H1 (cell line): Measurements from ENCODE around the gene MEA1. TPM values are rescaled to one million over a fixed set of nuclear protein-coding genes. Genes with fewer than 3 reads are reported as not detected.

Source experiments
- RXRA ChIP-seq: IDR thresholded peaks from 2 replicates; pipeline ENCODE4 v1.6.1; 2011; ENCODE audit warnings: low read depth, mild to moderate bottlenecking, low read length, moderate library complexity; ENCODE audit not compliant: insufficient read depth
- SAP30 ChIP-seq: fragments of 300-600 bp; sonication (generic); IDR thresholded peaks from 2 replicates; pipeline ENCODE4 v1.7.1; 2012; ENCODE audit warnings: low read length, moderate library complexity, mild to moderate bottlenecking, inconsistent platforms; ENCODE audit not compliant: insufficient read depth, insufficient replicate concordance
- polyA plus RNA-seq, 7 experiments: library from polyadenylated mRNA; depleted of rRNA in 3 of 7; stranded (reverse) in 5 of 7; unstranded in 2 of 7; fragments of >200 nt in 5 of 7; fragments of 200-250 nt in 2 of 7; gene quantifications; 1 replicate in 5 of 7; 2 replicates in 1 of 7; 4 replicates in 1 of 7; pipeline versions ENCODE4 v1.2.1 to v1.2.3, GENCODE V29; 2011 to 2013; ENCODE audit warnings: missing spikeins in 2 of 7, mixed read lengths in 2 of 7
- total RNA-seq: library from RNA; stranded (reverse); fragmentation: NEBNext Ultra II Directional; extraction: Animal tissue kit (Norgen Biotek cat#: 25700); gene quantifications from 2 replicates; pipeline ENCODE4 v1.2.1, GENCODE V29; 2021

MEA1 gene
- total and polyA plus RNA-seq, 2 of the 8 experiments (the other 6 are each of a cell fraction or from before 2014, with no cell fraction given): 94.2 to 96.4 TPM

DNA sequence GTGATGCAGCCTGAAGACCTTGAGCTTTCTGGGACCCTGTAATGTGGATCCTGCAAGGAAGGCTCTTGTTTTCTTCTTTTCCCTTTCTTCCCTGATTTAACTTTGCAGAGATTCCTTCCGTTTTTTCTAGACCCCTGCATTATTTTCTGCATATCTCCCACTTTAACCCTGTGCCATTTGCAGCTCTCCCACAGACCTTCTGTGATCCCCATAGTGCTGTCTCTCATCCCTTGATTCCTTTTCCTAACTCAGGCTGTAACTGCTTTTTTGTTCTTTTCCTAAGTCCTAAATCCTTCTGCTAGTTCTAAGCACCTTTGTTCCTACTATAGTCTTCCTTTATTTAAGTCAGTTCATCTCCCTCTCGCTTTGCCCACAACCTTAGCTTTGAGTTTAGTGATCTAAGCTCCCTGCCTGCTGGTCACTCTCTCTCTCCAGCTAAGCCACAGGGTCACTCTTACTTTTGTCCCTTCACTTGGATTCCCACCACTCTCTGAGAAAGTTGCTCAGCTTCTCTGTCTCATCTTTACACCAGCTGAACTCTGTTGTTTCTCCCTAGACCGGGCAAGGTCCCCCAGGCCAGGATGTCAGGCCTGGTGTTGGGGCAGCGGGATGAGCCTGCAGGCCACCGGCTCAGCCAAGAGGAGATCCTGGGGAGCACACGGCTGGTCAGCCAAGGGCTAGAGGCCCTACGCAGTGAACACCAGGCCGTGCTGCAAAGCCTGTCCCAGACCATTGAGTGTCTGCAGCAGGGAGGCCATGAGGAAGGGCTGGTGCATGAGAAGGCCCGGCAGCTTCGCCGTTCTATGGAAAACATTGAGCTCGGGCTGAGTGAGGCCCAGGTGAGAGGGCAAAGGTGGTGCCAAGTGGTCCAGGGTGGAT, 47.2 kb upstream of the MEA1 start (continued):
- no peak for TF ChIP-seq SAP30
- TF ChIP-seq RXRA: no peak
